HL-60 (cell line): ENCODE measurements around the gene RPS19.
A peak's percentile ranks its signal among the peaks of the same experiment; 100 is the strongest.

ENCODE experiments used
- DNase-seq, 2 experiments: peaks; one replicate each; pipeline ENCODE4 v3.0.0-alpha.2; 2010 to 2020; ENCODE audit warnings: low read depth in 1 of 2, low spot score in 1 of 2
- H3K27ac ChIP-seq: fragments of 250-450 bp; sonication (Bioruptor Pico); replicated peaks from 2 replicates; pipeline ENCODE4 v1.5.1; 2020; ENCODE audit warnings: mild to moderate bottlenecking, moderate library complexity
- H3K27me3 ChIP-seq: fragments of 250-450 bp; sonication (Bioruptor Pico); 2 replicates; pipeline ENCODE4 v1.5.1; 2021; ENCODE audit warnings: mild to moderate bottlenecking, moderate library complexity; ENCODE audit not compliant: insufficient read depth, poor library complexity, severe bottlenecking
- H3K4me3 ChIP-seq: replicated peaks from 2 replicates; pipeline ENCODE4 v1.5.1; 2011; ENCODE audit warnings: mild to moderate bottlenecking, control low read depth, low read length; ENCODE audit not compliant: insufficient read depth
- GABPA ChIP-seq: IDR thresholded peaks from 2 replicates; pipeline ENCODE4 v1.6.1; 2012; ENCODE audit warnings: low read depth
- POLR2AphosphoS5 ChIP-seq: IDR thresholded peaks from 2 replicates; pipeline ENCODE4 v1.6.1; 2012; ENCODE audit warnings: low read depth
- SPI1 ChIP-seq: IDR thresholded peaks from 2 replicates; pipeline ENCODE4 v1.6.1; 2012; ENCODE audit warnings: low read depth, mild to moderate bottlenecking, borderline replicate concordance
- TF ChIP-seq, protein P1 (sequence below): IDR thresholded peaks from 2 replicates; pipeline ENCODE4 v1.6.1; 2012; ENCODE audit warnings: low read depth; ENCODE audit not compliant: insufficient replicate concordance
- TF ChIP-seq, protein P2 (sequence below): IDR thresholded peaks from one replicate; pipeline ENCODE4 v1.5.1; 2011; ENCODE audit warnings: low read length, control low read depth, inconsistent platforms; ENCODE audit not compliant: insufficient read depth

The RPS19 gene

DNA sequence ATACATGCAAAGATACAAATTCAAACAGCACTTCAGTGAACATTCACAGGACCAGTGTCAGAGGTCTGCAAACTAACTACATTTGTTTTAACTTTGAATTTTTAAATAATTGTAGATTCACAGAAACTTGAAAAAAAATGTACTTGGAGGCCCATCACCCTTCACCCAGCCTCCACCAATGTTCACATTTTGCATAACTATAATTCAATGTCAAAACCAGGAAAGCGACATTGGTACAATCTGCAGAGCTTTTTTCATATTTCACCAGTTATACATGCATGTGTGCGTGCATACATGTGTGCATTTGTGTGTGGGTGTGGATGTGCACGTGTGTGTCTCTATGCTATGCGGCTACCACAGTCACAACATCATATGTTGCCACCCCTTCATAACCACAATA, 44.8 kb upstream of the RPS19 start:
- Histone ChIP-seq H3K27ac (no peak overlapping the region), H3K4me3 (no peak overlapping the region), H3K27me3 (no peaks in the 10 kb centered on the region)
- no peak for DNase-seq
- TF ChIP-seq SPI1, result no peak
- TF ChIP-seq, protein P1, sequence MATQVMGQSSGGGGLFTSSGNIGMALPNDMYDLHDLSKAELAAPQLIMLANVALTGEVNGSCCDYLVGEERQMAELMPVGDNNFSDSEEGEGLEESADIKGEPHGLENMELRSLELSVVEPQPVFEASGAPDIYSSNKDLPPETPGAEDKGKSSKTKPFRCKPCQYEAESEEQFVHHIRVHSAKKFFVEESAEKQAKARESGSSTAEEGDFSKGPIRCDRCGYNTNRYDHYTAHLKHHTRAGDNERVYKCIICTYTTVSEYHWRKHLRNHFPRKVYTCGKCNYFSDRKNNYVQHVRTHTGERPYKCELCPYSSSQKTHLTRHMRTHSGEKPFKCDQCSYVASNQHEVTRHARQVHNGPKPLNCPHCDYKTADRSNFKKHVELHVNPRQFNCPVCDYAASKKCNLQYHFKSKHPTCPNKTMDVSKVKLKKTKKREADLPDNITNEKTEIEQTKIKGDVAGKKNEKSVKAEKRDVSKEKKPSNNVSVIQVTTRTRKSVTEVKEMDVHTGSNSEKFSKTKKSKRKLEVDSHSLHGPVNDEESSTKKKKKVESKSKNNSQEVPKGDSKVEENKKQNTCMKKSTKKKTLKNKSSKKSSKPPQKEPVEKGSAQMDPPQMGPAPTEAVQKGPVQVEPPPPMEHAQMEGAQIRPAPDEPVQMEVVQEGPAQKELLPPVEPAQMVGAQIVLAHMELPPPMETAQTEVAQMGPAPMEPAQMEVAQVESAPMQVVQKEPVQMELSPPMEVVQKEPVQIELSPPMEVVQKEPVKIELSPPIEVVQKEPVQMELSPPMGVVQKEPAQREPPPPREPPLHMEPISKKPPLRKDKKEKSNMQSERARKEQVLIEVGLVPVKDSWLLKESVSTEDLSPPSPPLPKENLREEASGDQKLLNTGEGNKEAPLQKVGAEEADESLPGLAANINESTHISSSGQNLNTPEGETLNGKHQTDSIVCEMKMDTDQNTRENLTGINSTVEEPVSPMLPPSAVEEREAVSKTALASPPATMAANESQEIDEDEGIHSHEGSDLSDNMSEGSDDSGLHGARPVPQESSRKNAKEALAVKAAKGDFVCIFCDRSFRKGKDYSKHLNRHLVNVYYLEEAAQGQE, result no peak
- TF ChIP-seq, protein P2, sequence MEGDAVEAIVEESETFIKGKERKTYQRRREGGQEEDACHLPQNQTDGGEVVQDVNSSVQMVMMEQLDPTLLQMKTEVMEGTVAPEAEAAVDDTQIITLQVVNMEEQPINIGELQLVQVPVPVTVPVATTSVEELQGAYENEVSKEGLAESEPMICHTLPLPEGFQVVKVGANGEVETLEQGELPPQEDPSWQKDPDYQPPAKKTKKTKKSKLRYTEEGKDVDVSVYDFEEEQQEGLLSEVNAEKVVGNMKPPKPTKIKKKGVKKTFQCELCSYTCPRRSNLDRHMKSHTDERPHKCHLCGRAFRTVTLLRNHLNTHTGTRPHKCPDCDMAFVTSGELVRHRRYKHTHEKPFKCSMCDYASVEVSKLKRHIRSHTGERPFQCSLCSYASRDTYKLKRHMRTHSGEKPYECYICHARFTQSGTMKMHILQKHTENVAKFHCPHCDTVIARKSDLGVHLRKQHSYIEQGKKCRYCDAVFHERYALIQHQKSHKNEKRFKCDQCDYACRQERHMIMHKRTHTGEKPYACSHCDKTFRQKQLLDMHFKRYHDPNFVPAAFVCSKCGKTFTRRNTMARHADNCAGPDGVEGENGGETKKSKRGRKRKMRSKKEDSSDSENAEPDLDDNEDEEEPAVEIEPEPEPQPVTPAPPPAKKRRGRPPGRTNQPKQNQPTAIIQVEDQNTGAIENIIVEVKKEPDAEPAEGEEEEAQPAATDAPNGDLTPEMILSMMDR, result no peak
- no peak for TF ChIP-seq GABPA
- no peak for TF ChIP-seq POLR2AphosphoS5

DNA sequence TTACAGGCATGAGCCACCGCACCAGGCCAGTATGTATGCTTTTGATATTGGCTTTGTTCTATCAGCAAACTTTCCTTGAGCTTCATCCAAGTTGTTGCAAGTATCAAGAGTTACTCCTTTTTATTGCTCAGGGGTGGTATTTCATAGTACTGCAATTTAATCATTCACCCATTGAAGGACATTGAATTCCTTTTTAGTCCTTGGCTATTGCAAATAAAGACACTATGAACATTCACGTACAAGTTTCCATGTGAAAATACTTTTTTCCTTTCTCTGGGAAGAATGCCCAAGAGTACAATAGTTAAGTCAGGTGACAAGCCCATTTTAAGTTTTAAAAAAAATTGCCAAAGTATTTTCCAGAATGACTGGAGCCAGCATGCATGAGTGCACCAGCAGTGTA, 43.3 kb upstream of the RPS19 start:
- Histone ChIP-seq H3K4me3 (no peak overlapping the region), H3K27me3 (no peaks in the 10 kb centered on the region), H3K27ac (no peak overlapping the region)
- no peak for DNase-seq
- no peak for TF ChIP-seq POLR2AphosphoS5
- TF ChIP-seq, protein P1, result no peak
- TF ChIP-seq, protein P2, result no peak
- no peak for TF ChIP-seq GABPA
- no peak for TF ChIP-seq SPI1

DNA sequence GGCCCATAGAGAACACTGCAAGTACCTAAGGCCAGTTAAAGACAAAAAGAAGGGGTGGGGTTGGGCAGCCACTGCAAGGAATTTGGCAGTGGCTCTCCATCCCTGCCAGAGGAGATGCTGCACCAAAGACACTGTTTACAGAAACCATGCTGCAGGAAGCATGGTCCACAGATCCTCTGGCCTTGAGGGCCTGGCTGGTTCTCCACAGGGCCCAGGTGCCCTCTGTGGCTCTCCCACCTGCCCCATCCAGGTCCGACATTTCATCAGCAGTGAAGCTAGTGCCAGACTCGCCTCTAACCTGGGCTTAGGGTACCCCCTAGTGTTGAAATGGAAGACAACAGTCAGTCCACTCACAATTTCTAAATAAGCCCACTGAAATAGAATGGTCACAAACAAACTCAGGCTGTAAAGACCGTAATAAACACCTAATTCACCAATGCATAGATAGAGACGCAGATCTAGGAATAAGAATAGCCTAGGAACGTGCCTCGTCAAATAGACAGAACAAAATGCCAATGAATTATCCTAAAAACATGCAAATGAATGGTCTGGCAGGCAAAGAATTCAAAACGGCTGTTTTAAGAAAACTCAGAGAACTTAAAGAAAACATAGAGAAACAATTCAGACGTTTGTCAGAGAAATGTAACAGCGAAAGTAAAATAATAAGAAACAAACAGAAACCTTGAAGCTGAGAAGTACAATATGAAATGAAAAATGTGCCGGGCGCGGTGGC, 38.9 kb upstream of the RPS19 start:
- Histone ChIP-seq H3K27ac (no peak overlapping the region), H3K27me3 (no peaks in the 10 kb centered on the region), H3K4me3 (no peak overlapping the region)
- DNase-seq, result peak in 1 of 2 experiments; percentile 74
- TF ChIP-seq, protein P2, result peak; percentile 63
- TF ChIP-seq POLR2AphosphoS5 (no peak), SPI1 (no peak), GABPA (no peak)
- TF ChIP-seq, protein P1, result no peak
